Measurements from ENCODE around the gene SH3RF1.
"Not testable (repeated sequence)": the region's sequence is repeated elsewhere in the genome, so short reads cannot be mapped to it uniquely, and the experiment has no call there.

SH3RF1 gene

DNA sequence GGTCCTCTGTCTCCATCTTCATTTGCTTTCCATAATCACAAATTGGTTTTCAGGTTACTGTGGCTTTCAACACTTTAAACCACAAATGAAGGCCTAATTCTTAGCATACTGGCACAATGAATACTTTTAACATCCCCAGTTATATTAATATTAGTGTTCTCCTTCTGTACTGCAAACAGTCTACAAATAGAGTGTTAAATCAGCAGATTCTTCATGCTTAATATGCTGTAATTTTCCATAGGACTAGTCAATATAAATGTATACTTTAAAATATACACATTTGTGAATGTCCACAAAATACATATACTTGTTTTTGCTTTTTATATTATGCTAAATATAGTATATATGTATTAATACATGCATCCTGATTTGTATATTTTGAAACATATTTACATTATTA, 72.6 kb downstream of the SH3RF1 start:
- TF ChIP-seq, protein P1, sequence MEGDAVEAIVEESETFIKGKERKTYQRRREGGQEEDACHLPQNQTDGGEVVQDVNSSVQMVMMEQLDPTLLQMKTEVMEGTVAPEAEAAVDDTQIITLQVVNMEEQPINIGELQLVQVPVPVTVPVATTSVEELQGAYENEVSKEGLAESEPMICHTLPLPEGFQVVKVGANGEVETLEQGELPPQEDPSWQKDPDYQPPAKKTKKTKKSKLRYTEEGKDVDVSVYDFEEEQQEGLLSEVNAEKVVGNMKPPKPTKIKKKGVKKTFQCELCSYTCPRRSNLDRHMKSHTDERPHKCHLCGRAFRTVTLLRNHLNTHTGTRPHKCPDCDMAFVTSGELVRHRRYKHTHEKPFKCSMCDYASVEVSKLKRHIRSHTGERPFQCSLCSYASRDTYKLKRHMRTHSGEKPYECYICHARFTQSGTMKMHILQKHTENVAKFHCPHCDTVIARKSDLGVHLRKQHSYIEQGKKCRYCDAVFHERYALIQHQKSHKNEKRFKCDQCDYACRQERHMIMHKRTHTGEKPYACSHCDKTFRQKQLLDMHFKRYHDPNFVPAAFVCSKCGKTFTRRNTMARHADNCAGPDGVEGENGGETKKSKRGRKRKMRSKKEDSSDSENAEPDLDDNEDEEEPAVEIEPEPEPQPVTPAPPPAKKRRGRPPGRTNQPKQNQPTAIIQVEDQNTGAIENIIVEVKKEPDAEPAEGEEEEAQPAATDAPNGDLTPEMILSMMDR (IDR thresholded peaks at IDR 0.05; ENCODE audit: borderline replicate concordance, extremely low read depth, low read length, poor library complexity, severe bottlenecking), result no peak
- no peak for TF ChIP-seq EZH2 (IDR thresholded peaks at IDR 0.05; ENCODE audit: borderline replicate concordance, low read depth, low read length, severe bottlenecking)
- ATAC-seq (ENCODE audit: insufficient read depth, low read depth) (no peak), DNase-seq (no peak)
- Histone ChIP-seq H3K4me2 (ENCODE audit: insufficient read depth, low read length) (no peak overlapping the region), H3K9me3 (ENCODE audit: insufficient read depth, low read length, severe bottlenecking) (no peaks in the 10 kb centered on the region), H3K27ac (ENCODE audit: low read length) (no peak overlapping the region), H4K20me1 (ENCODE audit: insufficient read depth, low read length) (no peaks in the 10 kb centered on the region), H3K79me2 (ENCODE audit: insufficient read depth, low read length) (no peaks in the 10 kb centered on the region), H3K4me3 (ENCODE audit: low read depth in 1 of 2, low read length in 2 of 2) (no peak overlapping the region), H2AFZ (ENCODE audit: low read depth, low read length) (no peak overlapping the region), H3K27me3 (ENCODE audit: insufficient read depth, low read length, poor library complexity) (no peaks in the 10 kb centered on the region), H3K36me3 (ENCODE audit: insufficient read depth, low read length) (no peaks in the 10 kb centered on the region), H3K4me1 (ENCODE audit: insufficient read depth, low read length) (no peaks in the 10 kb centered on the region), H3K9ac (ENCODE audit: low read depth, low read length) (no peak overlapping the region)

DNA sequence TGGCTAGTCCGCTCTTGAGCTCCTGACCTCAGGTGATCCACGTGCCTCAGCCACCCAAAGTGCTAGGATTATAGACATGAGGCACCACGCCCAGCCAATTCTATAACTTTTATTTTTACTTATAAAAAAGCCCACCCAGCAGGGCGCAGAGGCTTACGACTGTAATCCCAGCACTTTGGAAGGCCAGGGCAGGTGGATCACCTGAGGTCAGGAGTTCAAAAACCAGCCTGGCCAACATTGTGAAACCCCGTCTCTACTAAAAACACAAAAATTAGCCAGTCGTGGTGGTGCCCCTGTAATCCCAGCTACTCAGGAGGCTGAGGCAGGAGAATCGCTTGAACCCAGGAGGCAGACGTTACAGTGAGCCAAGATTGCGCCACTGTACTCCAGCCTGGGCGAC, 73.5 kb downstream of the SH3RF1 start:
- ATAC-seq (ENCODE audit: insufficient read depth, low read depth); H3K4me2 ChIP-seq (ENCODE audit: insufficient read depth, low read length); H3K27me3 ChIP-seq (ENCODE audit: insufficient read depth, low read length, poor library complexity); H3K9me3 ChIP-seq (ENCODE audit: insufficient read depth, low read length, severe bottlenecking); H3K9ac ChIP-seq (ENCODE audit: low read depth, low read length); H3K36me3 ChIP-seq (ENCODE audit: insufficient read depth, low read length); H3K79me2 ChIP-seq (ENCODE audit: insufficient read depth, low read length); H3K4me3 ChIP-seq (ENCODE audit: low read depth in 1 of 2, low read length in 2 of 2); H3K4me1 ChIP-seq (ENCODE audit: insufficient read depth, low read length); H2AFZ ChIP-seq (ENCODE audit: low read depth, low read length); H4K20me1 ChIP-seq (ENCODE audit: insufficient read depth, low read length); DNase-seq; H3K27ac ChIP-seq (ENCODE audit: low read length): not testable (repeated sequence)

DNA sequence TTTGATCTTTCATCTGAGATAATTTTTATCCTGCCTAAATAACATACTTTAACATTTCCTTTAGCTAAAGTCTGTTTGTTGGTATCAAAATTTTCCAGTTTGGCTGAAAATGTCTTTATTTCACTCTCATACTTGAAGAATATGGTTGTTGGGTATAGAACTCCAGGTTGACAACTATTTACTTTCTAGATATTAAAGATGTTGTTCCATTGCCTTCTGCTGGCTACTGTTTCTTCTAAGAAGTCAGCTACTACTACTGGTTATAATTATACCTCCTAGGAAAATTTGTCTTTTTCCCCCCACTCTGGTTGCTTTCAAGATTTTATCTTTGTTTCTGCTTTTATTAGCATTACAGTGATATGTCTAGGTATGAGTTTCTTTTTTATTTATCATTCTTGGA, 75.7 kb downstream of the SH3RF1 start:
- no peaks in the 10 kb centered on the region for H3K36me3 ChIP-seq (ENCODE audit: insufficient read depth, low read length)
- no peaks in the 10 kb centered on the region for H3K79me2 ChIP-seq (ENCODE audit: insufficient read depth, low read length)

DNA sequence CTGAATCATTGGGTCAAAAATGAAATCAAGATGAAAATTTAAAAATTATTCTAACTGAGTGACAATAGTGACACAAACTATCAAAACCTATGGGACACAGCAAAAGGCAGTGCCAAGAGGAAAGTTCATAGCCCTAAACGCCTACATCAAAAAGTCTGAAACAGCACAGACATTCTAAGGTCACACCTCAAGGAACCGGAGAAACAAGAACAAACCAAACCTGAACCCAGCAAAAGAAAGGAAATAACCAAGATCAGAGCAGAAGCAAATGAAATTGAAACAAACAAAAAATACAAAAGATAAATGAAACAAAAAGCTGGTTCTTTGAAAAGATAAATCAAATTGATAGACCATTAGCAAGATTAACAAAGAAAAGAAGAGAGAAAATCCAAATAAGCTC, 80.8 kb downstream of the SH3RF1 start:
- not testable (repeated sequence) for H2AFZ ChIP-seq (ENCODE audit: low read depth, low read length); H3K9me3 ChIP-seq (ENCODE audit: insufficient read depth, low read length, severe bottlenecking); H3K79me2 ChIP-seq (ENCODE audit: insufficient read depth, low read length); H3K27ac ChIP-seq (ENCODE audit: low read length); H3K4me2 ChIP-seq (ENCODE audit: insufficient read depth, low read length); H3K9ac ChIP-seq (ENCODE audit: low read depth, low read length); H3K4me3 ChIP-seq (ENCODE audit: low read depth in 1 of 2, low read length in 2 of 2); H3K4me1 ChIP-seq (ENCODE audit: insufficient read depth, low read length); ATAC-seq (ENCODE audit: insufficient read depth, low read depth); DNase-seq; H4K20me1 ChIP-seq (ENCODE audit: insufficient read depth, low read length); H3K27me3 ChIP-seq (ENCODE audit: insufficient read depth, low read length, poor library complexity); H3K36me3 ChIP-seq (ENCODE audit: insufficient read depth, low read length)

More for the DNA sequence above, 75.7 kb downstream of the SH3RF1 start:
- Histone ChIP-seq H3K4me1 (ENCODE audit: insufficient read depth, low read length) (no peaks in the 10 kb centered on the region), H3K9me3 (ENCODE audit: insufficient read depth, low read length, severe bottlenecking) (no peaks in the 10 kb centered on the region), H4K20me1 (ENCODE audit: insufficient read depth, low read length) (no peaks in the 10 kb centered on the region), H3K9ac (ENCODE audit: low read depth, low read length) (no peak overlapping the region), H2AFZ (ENCODE audit: low read depth, low read length) (no peak overlapping the region), H3K27ac (ENCODE audit: low read length) (no peak overlapping the region), H3K4me3 (ENCODE audit: low read depth in 1 of 2, low read length in 2 of 2) (no peak overlapping the region), H3K27me3 (ENCODE audit: insufficient read depth, low read length, poor library complexity) (no peaks in the 10 kb centered on the region), H3K4me2 (ENCODE audit: insufficient read depth, low read length) (no peak overlapping the region)
- DNase-seq (no peak), ATAC-seq (ENCODE audit: insufficient read depth, low read depth) (no peak)
- no peak for TF ChIP-seq EZH2 (IDR thresholded peaks at IDR 0.05; ENCODE audit: borderline replicate concordance, low read depth, low read length, severe bottlenecking)
- TF ChIP-seq, protein P1 (IDR thresholded peaks at IDR 0.05; ENCODE audit: borderline replicate concordance, extremely low read depth, low read length, poor library complexity, severe bottlenecking), result no peak

All from DND-41 (cell line).